ENCODE measurements around the gene AGRN.
"Not testable (repeated sequence)": the region's sequence is repeated elsewhere in the genome, so short reads cannot be mapped to it uniquely, and the experiment has no call there.

Gene AGRN

GRCh38 chr1:1072849-1073742, 53.2 kb downstream of the AGRN start:
- no peaks in the 10 kb centered on the region for H3K27me3 ChIP-seq (replicated peaks; ENCODE audit: control insufficient read depth, insufficient read depth, low read length)

GRCh38 chr1:1073743-1074587, 54.0 kb downstream of the AGRN start, which contains the start of gene RNF223:
Gene RNF223 (minus strand): TSS chr1:1074306. CDS start chr1:1072566, 1,740 bp downstream.
- Histone ChIP-seq H3K27me3 (replicated peaks; ENCODE audit: control insufficient read depth, insufficient read depth, low read length) (no peaks in the 10 kb centered on the region), H3K4me3 (replicated peaks; ENCODE audit: low read depth, low read length) (no peak within 1 kb of the TSS), H3K36me3 (ENCODE audit: control insufficient read depth, insufficient read depth, low read length) (no peaks in the 10 kb centered on the region)
- no peak for TF ChIP-seq CTCF (IDR thresholded peaks at IDR 0.05; ENCODE audit: insufficient read depth, low read length, poor library complexity, severe bottlenecking)
- no peak for DNase-seq (ENCODE audit: extremely low read depth, insufficient read length)

More at GRCh38 chr1:1072849-1073742, 53.2 kb downstream of the AGRN start:
- TF ChIP-seq CTCF (IDR thresholded peaks at IDR 0.05; ENCODE audit: insufficient read depth, low read length, poor library complexity, severe bottlenecking) = no peak
- H3K4me3 ChIP-seq (replicated peaks; ENCODE audit: low read depth, low read length) = no peak overlapping the region
- no peaks in the 10 kb centered on the region for H3K36me3 ChIP-seq (ENCODE audit: control insufficient read depth, insufficient read depth, low read length)
- no peak for DNase-seq (ENCODE audit: extremely low read depth, insufficient read length)

GRCh38 chr1:1074631-1075147, 54.8 kb downstream of the AGRN start:
- Histone ChIP-seq H3K36me3 (ENCODE audit: control insufficient read depth, insufficient read depth, low read length) (no peaks in the 10 kb centered on the region), H3K27me3 (replicated peaks; ENCODE audit: control insufficient read depth, insufficient read depth, low read length) (no peaks in the 10 kb centered on the region), H3K4me3 (replicated peaks; ENCODE audit: low read depth, low read length) (no peak overlapping the region)
- TF ChIP-seq CTCF (IDR thresholded peaks at IDR 0.05; ENCODE audit: insufficient read depth, low read length, poor library complexity, severe bottlenecking) = no peak
- no peak for DNase-seq (ENCODE audit: extremely low read depth, insufficient read length)

- DNase-seq (ENCODE audit: extremely low read depth, insufficient read length) = no peak
- no peak for TF ChIP-seq CTCF (IDR thresholded peaks at IDR 0.05; ENCODE audit: insufficient read depth, low read length, poor library complexity, severe bottlenecking)
- Histone ChIP-seq H3K27me3 (replicated peaks; ENCODE audit: control insufficient read depth, insufficient read depth, low read length) (no peaks in the 10 kb centered on the region), H3K36me3 (ENCODE audit: control insufficient read depth, insufficient read depth, low read length) (no peaks in the 10 kb centered on the region), H3K4me3 (replicated peaks; ENCODE audit: low read depth, low read length) (no peak overlapping the region)
Measured at GRCh38 chr1:1075148-1075935, 55.4 kb downstream of the AGRN start.

GRCh38 chr1:1077396-1077795, 57.5 kb downstream of the AGRN start:
- H3K27me3 ChIP-seq (replicated peaks; ENCODE audit: control insufficient read depth, insufficient read depth, low read length); H3K36me3 ChIP-seq (ENCODE audit: control insufficient read depth, insufficient read depth, low read length); H3K4me3 ChIP-seq (replicated peaks; ENCODE audit: low read depth, low read length); DNase-seq (ENCODE audit: extremely low read depth, insufficient read length): not testable (repeated sequence)

All from GM06990 (cell line).